Caco-2 (cell line): ENCODE results near the gene CDK5RAP2. TPM values are rescaled to one million over a fixed set of nuclear protein-coding genes. Genes with fewer than 3 reads are reported as not detected.

Experiments used
- BruUV-seq: library from RNA; stranded (reverse); fragments of 400-500 nt; replicated peaks from 2 replicates; lab custom pipeline; 2021; lab: Mats Ljungman, UMichigan
- CTCF ChIA-PET: fragments of 300-600 bp; sonication (Branson Sonifier 250); formaldehyde crosslinking; loops from one replicate; lab custom pipeline; 2022; ENCODE audit warnings: antibody characterized with exemption; lab: Charles Lee
- POLR2A ChIA-PET: fragments of 300-600 bp; sonication (Branson Sonifier 250); formaldehyde crosslinking; loops from one replicate; lab custom pipeline; 2022; ENCODE audit warnings: antibody characterized with exemption; lab: Charles Lee
- DNase-seq, 2 experiments: peaks; one replicate each; pipeline versions ENCODE4 v3.0.0 to v3.0.0-alpha.2; 2020 to 2022
- H3K27me3 ChIP-seq: replicated peaks from 2 replicates; pipeline ENCODE4 v1.6.0; 2011; ENCODE audit warnings: low read length; ENCODE audit not compliant: control insufficient read depth, insufficient read depth
- H3K36me3 ChIP-seq: 2 replicates; pipeline ENCODE4 v1.5.1; 2011; ENCODE audit warnings: low read length; ENCODE audit not compliant: control insufficient read depth, insufficient read depth
- H3K4me1 ChIP-seq: fragments of 250-450 bp; sonication (Bioruptor Pico); 2 replicates; pipeline ENCODE4 v1.5.1; 2020; ENCODE audit warnings: mild to moderate bottlenecking
- H3K4me3 ChIP-seq: 2 replicates; pipeline ENCODE4 v1.5.1; 2011; ENCODE audit warnings: low read depth, mild to moderate bottlenecking, control low read depth, low read length
- H3K9me3 ChIP-seq: fragments of 250-450 bp; sonication (Bioruptor Pico); 2 replicates; pipeline ENCODE4 v1.5.1; 2020; ENCODE audit warnings: mild to moderate bottlenecking, moderate library complexity
- H3K27ac Mint-ChIP-seq: one replicate; pipeline ENCODE4 v1.8.0; 2022; ENCODE audit warnings: mixed read lengths; ENCODE audit not compliant: unreplicated experiment
- H3K27me3 Mint-ChIP-seq: one replicate; pipeline ENCODE4 v1.8.0; 2022; ENCODE audit warnings: mixed read lengths; ENCODE audit not compliant: insufficient read depth, unreplicated experiment
- H3K36me3 Mint-ChIP-seq: one replicate; pipeline ENCODE4 v1.8.0; 2022; ENCODE audit warnings: mild to moderate bottlenecking, mixed read lengths; ENCODE audit not compliant: insufficient read depth, unreplicated experiment
- H3K4me1 Mint-ChIP-seq: one replicate; pipeline ENCODE4 v1.8.0; 2022; ENCODE audit warnings: low read depth, mixed read lengths; ENCODE audit not compliant: unreplicated experiment
- H3K4me3 Mint-ChIP-seq: one replicate; pipeline ENCODE4 v1.8.0; 2022; ENCODE audit warnings: mild to moderate bottlenecking, moderate library complexity, mixed read lengths; ENCODE audit not compliant: unreplicated experiment
- H3K9me3 Mint-ChIP-seq: one replicate; pipeline ENCODE4 v1.8.0; 2022; ENCODE audit warnings: mixed read lengths; ENCODE audit not compliant: unreplicated experiment
- CTCF ChIP-seq, 2 experiments: fragments of 200-600 bp in 1 of 2; IDR thresholded peaks; 1 replicate in 1 of 2; 2 replicates in 1 of 2; pipeline versions ENCODE4 v1.5.1 to v1.8.0; 2011 to 2022; ENCODE audit warnings: antibody characterized with exemption in 1 of 2, control low read depth in 1 of 2, inconsistent platforms in 1 of 2, low read depth in 1 of 2, low read length in 1 of 2, mild to moderate bottlenecking in 1 of 2, moderate library complexity in 1 of 2; ENCODE audit not compliant: insufficient read depth in 1 of 2, severe bottlenecking in 1 of 2, unreplicated experiment in 1 of 2
- intact Hi-C: fragments of 100-400 bp; cut with micrococcal nuclease; formaldehyde crosslinking; loops from one replicate; pipeline ENCODE4 v1.10.0; 2022; ENCODE audit not compliant: unreplicated experiment
- total RNA-seq: library from RNA; stranded (reverse); gene quantifications from 2 replicates; pipeline ENCODE4 v1.2.3, GENCODE V29; 2022

CDK5RAP2 gene
- total RNA-seq, 1 experiment from 2014 or later: 71.3 TPM

- H3K9me3 ChIP-seq: no peaks in the 10 kb centered on the region
- no peak overlapping the region for H3K4me3 Mint-ChIP-seq
- no peak overlapping the region for H3K27ac Mint-ChIP-seq
- no peaks in the 10 kb centered on the region for H3K27me3 Mint-ChIP-seq
- H3K27me3 ChIP-seq: no peaks in the 10 kb centered on the region
- H3K36me3 ChIP-seq: no peaks in the 10 kb centered on the region
- intact Hi-C loops: no loop called here
- H3K4me1 Mint-ChIP-seq: no peaks in the 10 kb centered on the region
- H3K9me3 Mint-ChIP-seq: no peaks in the 10 kb centered on the region
- BruUV-seq: no TSS peak
- no peak for TF ChIP-seq CTCF (IDR thresholded peaks at IDR 0.05; ENCODE audit: insufficient read depth in 1 of 2, low read depth in 1 of 2, low read length in 1 of 2, severe bottlenecking in 1 of 2, unreplicated experiment in 1 of 2)
- H3K4me3 ChIP-seq: no peak overlapping the region
- ChIA-PET POLR2A (no interaction called here), CTCF (no interaction called here)
- H3K36me3 Mint-ChIP-seq: peaks cover 28% of the 10 kb centered on the region
- no peak for DNase-seq
- H3K4me1 ChIP-seq: no peaks in the 10 kb centered on the region
These were observed 18.3 kb downstream of the CDK5RAP2 start for GRCh38 chr9:120561709-120562108.

DNA sequence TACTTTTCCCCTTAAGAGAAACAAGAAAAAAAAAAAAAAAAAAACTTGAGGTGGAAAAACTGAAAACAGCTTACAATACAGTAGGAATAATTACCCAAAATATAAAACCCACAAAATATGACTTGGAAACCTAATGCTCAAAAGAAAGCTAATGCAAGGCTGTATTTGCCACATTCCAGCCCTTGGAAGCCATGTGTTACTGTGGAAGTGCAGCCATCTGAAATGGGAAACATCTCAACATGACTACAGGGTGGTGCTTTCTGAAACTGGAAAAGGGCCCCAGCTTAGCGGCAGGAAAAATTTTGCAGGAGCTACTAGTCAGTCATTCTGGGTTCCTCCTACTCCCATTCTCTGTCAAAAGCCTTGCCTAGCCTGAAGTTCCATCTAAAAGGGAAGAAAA, 20.4 kb downstream of the CDK5RAP2 start:
- DNase-seq: no peak
- no peak for TF ChIP-seq CTCF (IDR thresholded peaks at IDR 0.05; ENCODE audit: insufficient read depth in 1 of 2, low read depth in 1 of 2, low read length in 1 of 2, severe bottlenecking in 1 of 2, unreplicated experiment in 1 of 2)
- Mint-ChIP-seq H3K4me1 (no peaks in the 10 kb centered on the region), H3K9me3 (no peaks in the 10 kb centered on the region), H3K4me3 (no peak overlapping the region), H3K36me3 (peaks cover 28% of the 10 kb centered on the region), H3K27me3 (no peaks in the 10 kb centered on the region), H3K27ac (no peak overlapping the region)
- Histone ChIP-seq H3K4me3 (no peak overlapping the region), H3K4me1 (no peaks in the 10 kb centered on the region), H3K9me3 (no peaks in the 10 kb centered on the region), H3K36me3 (no peaks in the 10 kb centered on the region), H3K27me3 (no peaks in the 10 kb centered on the region)
- ChIA-PET POLR2A (no interaction called here), CTCF (interaction anchor here (0.7 kb wide), 1 partner anchor 17 kb away, joined by 5 read pairs; no protein-coding TSS in a partner anchor)
- intact Hi-C loops: no loop called here
- BruUV-seq: no TSS peak

GRCh38 chr9:120558454-120558853, 21.5 kb downstream of the CDK5RAP2 start:
- Mint-ChIP-seq H3K27ac (peak overlapping the region; percentile 22), H3K4me3 (no peak overlapping the region), H3K27me3 (no peaks in the 10 kb centered on the region), H3K9me3 (no peaks in the 10 kb centered on the region), H3K4me1 (no peaks in the 10 kb centered on the region), H3K36me3 (peaks cover 30% of the 10 kb centered on the region)
- intact Hi-C loops: no loop called here
- Histone ChIP-seq H3K4me3 (no peak overlapping the region), H3K36me3 (no peaks in the 10 kb centered on the region), H3K27me3 (no peaks in the 10 kb centered on the region), H3K4me1 (no peaks in the 10 kb centered on the region), H3K9me3 (no peaks in the 10 kb centered on the region)
- no peak for TF ChIP-seq CTCF (IDR thresholded peaks at IDR 0.05; ENCODE audit: insufficient read depth in 1 of 2, low read depth in 1 of 2, low read length in 1 of 2, severe bottlenecking in 1 of 2, unreplicated experiment in 1 of 2)
- DNase-seq: no peak
- POLR2A ChIA-PET: no interaction called here
- no TSS peak for BruUV-seq
- CTCF ChIA-PET: no interaction called here
